ENCODE results near the gene GPR45. TPM values are rescaled to one million over a fixed set of nuclear protein-coding genes. Genes with fewer than 3 reads are reported as not detected.

GPR45 gene
- total RNA-seq, 1 donor: not detected

DNA sequence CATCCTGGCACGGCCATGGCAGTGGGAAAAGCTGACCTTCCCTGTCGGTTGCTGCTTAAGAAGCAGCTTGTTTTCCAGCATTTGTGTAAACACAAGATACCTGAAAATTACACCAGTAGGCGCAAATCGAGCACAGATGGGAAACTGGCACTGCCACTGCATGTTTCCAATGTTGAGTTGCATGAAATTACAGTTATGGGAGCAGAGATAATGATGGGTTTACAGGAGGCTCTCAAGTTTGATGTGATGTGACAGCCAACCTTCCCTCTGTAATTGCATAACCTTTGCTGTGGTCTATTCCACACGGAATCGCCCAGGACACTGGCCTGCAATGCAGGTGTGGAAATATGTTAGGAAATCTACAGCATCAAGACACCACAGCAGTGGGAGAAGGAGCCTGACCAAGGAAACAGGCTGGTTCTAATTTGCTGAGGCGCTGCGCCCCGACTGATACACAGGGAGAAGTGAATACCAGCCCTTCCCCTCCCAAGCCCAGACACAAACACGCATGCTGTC is 17.4 kb downstream of the GPR45 start:
- Histone ChIP-seq H3K79me2 (ENCODE audit: insufficient read depth, low read length) (no peaks in the 10 kb centered on the region), H3K27ac (ENCODE audit: low read depth, low read length) (no peak overlapping the region), H3K4me3 (ENCODE audit: insufficient read depth, low read length) (no peak overlapping the region), H3K4me2 (ENCODE audit: insufficient read depth, low read length) (no peak overlapping the region), H3K9me3 (ENCODE audit: low read depth, low read length) (no peaks in the 10 kb centered on the region), H3K27me3 (ENCODE audit: insufficient read depth, low read length) (no peaks in the 10 kb centered on the region), H3K36me3 (ENCODE audit: insufficient read depth, low read length) (no peaks in the 10 kb centered on the region), H2AFZ (ENCODE audit: low read length) (no peak overlapping the region), H4K20me1 (ENCODE audit: insufficient read depth, low read length) (no peaks in the 10 kb centered on the region), H3K4me1 (ENCODE audit: insufficient read depth, low read length) (peaks cover 7% of the 10 kb centered on the region)
- TF ChIP-seq, protein P1, sequence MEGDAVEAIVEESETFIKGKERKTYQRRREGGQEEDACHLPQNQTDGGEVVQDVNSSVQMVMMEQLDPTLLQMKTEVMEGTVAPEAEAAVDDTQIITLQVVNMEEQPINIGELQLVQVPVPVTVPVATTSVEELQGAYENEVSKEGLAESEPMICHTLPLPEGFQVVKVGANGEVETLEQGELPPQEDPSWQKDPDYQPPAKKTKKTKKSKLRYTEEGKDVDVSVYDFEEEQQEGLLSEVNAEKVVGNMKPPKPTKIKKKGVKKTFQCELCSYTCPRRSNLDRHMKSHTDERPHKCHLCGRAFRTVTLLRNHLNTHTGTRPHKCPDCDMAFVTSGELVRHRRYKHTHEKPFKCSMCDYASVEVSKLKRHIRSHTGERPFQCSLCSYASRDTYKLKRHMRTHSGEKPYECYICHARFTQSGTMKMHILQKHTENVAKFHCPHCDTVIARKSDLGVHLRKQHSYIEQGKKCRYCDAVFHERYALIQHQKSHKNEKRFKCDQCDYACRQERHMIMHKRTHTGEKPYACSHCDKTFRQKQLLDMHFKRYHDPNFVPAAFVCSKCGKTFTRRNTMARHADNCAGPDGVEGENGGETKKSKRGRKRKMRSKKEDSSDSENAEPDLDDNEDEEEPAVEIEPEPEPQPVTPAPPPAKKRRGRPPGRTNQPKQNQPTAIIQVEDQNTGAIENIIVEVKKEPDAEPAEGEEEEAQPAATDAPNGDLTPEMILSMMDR (IDR thresholded peaks at IDR 0.05; ENCODE audit: extremely low read depth, low read depth, low read length): no peak
- DNase-seq (ENCODE audit: insufficient read length, low spot score, missing footprints): no peak

DNA sequence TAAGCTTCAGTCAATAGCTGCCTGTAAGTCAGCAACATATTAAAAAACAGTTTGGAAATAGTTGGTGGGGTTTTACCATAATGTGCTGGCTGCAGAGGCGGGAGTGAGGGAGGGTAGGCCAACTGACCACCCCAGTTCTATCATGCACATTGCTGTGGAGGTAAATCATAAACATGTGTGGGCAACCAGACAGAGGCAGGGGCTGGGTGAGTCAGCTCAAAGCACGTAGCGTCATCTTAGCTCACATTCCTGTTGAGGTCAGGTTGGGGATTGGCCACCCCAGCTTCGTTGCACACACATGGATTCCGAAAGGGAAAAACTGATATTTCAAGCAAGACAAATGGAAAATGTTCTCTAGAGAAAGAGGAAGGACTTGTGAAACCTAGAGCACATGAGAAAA is 19.5 kb downstream of the GPR45 start:
- Histone ChIP-seq H3K9me3 (ENCODE audit: low read depth, low read length) (no peaks in the 10 kb centered on the region), H3K4me3 (ENCODE audit: insufficient read depth, low read length) (no peak overlapping the region), H2AFZ (ENCODE audit: low read length) (no peak overlapping the region), H3K36me3 (ENCODE audit: insufficient read depth, low read length) (peaks cover 6% of the 10 kb centered on the region), H4K20me1 (ENCODE audit: insufficient read depth, low read length) (peaks cover 3% of the 10 kb centered on the region), H3K79me2 (ENCODE audit: insufficient read depth, low read length) (no peaks in the 10 kb centered on the region), H3K27me3 (ENCODE audit: insufficient read depth, low read length) (no peaks in the 10 kb centered on the region), H3K4me2 (ENCODE audit: insufficient read depth, low read length) (peak overlapping the region; percentile 9), H3K4me1 (ENCODE audit: insufficient read depth, low read length) (peaks cover 7% of the 10 kb centered on the region), H3K27ac (ENCODE audit: low read depth, low read length) (peak overlapping the region; percentile 29)
- DNase-seq (ENCODE audit: insufficient read length, low spot score, missing footprints): peak; percentile 92
- TF ChIP-seq, protein P1 (IDR thresholded peaks at IDR 0.05; ENCODE audit: extremely low read depth, low read depth, low read length): no peak

DNA sequence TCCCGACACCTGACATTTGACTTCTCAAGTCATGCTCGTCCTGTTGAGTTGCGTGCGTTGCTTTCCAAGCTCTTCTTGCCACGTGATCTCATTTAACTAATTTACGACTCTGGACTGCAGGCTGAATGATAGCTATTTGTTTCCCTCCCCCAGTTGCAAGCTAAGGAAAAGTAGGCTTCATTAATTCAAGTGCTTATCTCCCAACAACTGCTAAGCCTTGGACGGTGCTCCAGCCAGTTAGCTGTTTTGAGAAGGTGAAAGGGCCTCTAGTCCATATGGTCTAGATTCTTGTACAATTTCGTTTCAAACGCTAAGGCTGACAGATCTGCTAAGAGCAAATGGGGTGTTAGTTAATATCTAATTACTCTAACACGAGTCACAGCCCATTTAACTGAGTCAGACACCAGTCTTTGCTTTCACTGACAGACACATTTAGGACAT is 21.1 kb downstream of the GPR45 start:
- Histone ChIP-seq H2AFZ (ENCODE audit: low read length) (no peak overlapping the region), H3K79me2 (ENCODE audit: insufficient read depth, low read length) (no peaks in the 10 kb centered on the region), H3K9me3 (ENCODE audit: low read depth, low read length) (no peaks in the 10 kb centered on the region), H3K36me3 (ENCODE audit: insufficient read depth, low read length) (peaks cover 20% of the 10 kb centered on the region), H3K4me2 (ENCODE audit: insufficient read depth, low read length) (no peak overlapping the region), H3K4me1 (ENCODE audit: insufficient read depth, low read length) (peaks cover 7% of the 10 kb centered on the region), H3K27me3 (ENCODE audit: insufficient read depth, low read length) (no peaks in the 10 kb centered on the region), H3K4me3 (ENCODE audit: insufficient read depth, low read length) (no peak overlapping the region), H4K20me1 (ENCODE audit: insufficient read depth, low read length) (peaks cover 3% of the 10 kb centered on the region), H3K27ac (ENCODE audit: low read depth, low read length) (no peak overlapping the region)
- TF ChIP-seq, protein P1 (IDR thresholded peaks at IDR 0.05; ENCODE audit: extremely low read depth, low read depth, low read length): no peak
- no peak for DNase-seq (ENCODE audit: insufficient read length, low spot score, missing footprints)

DNA sequence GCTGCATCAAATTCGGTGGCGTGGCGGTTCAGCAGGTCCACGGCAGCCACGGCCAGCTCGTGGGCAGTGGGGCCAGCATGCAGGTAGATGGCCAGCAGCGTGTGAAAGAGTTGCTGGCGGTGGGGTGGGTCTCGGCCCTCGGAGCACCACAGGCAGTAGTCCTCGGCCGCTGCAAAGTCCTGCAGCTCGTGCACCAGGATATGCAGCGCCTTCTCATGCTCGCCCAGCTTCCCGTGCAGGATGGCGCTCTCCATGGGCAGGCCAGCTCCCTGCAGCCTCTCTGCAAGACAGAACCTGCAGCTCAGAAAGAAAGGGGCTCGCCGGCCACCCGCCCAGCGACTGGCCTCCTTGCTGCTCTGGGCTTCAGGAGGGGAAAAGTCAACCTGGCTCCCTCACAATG is 27.9 kb downstream of the GPR45 start:
- no peak overlapping the region for H3K4me2 ChIP-seq (ENCODE audit: insufficient read depth, low read length)
- H4K20me1 ChIP-seq (ENCODE audit: insufficient read depth, low read length): peaks cover 6% of the 10 kb centered on the region
- no peak for DNase-seq (ENCODE audit: insufficient read length, low spot score, missing footprints)
- no peaks in the 10 kb centered on the region for H3K9me3 ChIP-seq (ENCODE audit: low read depth, low read length)
- H3K36me3 ChIP-seq (ENCODE audit: insufficient read depth, low read length): peaks cover 67% of the 10 kb centered on the region
- no peaks in the 10 kb centered on the region for H3K4me1 ChIP-seq (ENCODE audit: insufficient read depth, low read length)
- no peaks in the 10 kb centered on the region for H3K79me2 ChIP-seq (ENCODE audit: insufficient read depth, low read length)
- H3K27me3 ChIP-seq (ENCODE audit: insufficient read depth, low read length): no peaks in the 10 kb centered on the region
- H2AFZ ChIP-seq (ENCODE audit: low read length): no peak overlapping the region
- TF ChIP-seq, protein P1 (IDR thresholded peaks at IDR 0.05; ENCODE audit: extremely low read depth, low read depth, low read length): no peak
- no peak overlapping the region for H3K4me3 ChIP-seq (ENCODE audit: insufficient read depth, low read length)
- H3K27ac ChIP-seq (ENCODE audit: low read depth, low read length): no peak overlapping the region
